NT2/D1 (cell line): ENCODE measurements around the gene PLEKHG1.

Experiments
- SUZ12 ChIP-seq: IDR thresholded peaks from 2 replicates; pipeline ENCODE4 v1.6.1; 2011; ENCODE audit not compliant: insufficient read length, insufficient read depth; ENCODE audit errors: extremely low read depth
- YY1 ChIP-seq: IDR thresholded peaks from 2 replicates; pipeline ENCODE4 v1.6.1; 2011; ENCODE audit not compliant: insufficient read length, insufficient read depth
- ZNF274 ChIP-seq: IDR thresholded peaks from 2 replicates; pipeline ENCODE4 v1.6.1; 2011; ENCODE audit warnings: mild to moderate bottlenecking, low read depth, low read length

DNA sequence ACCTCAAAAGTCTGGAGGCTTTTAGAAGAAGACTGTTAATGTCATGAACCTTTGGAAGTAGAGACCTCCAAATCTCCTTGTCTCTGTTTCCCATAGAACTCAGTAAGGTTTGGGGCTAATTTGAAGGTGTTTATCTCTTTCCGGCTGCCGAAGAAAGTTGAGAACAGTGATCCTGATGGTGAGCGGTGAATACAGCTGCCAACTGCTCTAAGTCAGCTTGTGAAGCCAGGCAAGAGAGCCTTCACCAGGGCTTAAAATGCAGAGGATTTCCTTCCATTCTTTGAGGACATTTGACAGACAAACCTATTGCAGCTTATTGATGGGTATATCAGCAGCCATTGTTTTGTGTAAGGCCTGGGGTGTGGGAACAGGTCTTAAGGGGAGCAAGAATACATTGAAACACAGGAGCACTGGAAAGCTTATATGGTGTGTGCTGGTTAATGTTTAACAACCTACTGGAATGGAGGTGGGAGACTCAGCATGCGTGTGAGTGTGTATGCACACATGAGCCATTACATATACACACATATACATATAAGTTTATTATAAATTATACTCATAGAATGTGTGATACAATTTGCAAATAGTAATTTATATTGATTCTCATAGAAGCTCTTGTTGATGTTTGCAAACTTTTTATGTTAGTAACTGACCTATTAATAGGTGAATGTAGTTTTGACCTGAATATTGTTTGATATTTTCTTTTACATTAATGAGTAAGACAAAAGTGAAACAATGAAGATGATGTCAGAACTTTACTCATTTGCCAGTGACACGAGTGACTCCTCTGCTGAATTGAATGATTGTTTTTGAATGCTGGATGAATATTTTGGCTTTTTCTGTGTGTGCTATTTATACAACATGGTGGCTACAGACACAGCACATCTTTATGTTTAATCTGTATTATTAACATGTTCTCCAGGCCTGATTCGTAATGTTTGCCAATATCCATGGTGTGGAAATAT is 18.1 kb downstream of the PLEKHG1 start:
- TF ChIP-seq ZNF274 (no peak), SUZ12 (no peak), YY1 (no peak)
